K562 (cell line): ENCODE data around the gene VAC14. TPM values are rescaled to one million over a fixed set of nuclear protein-coding genes. Genes with fewer than 3 reads are reported as not detected.

Experiments used
- BCOR ChIP-seq: fragments of 450-650 bp; IDR thresholded peaks from 2 replicates; pipeline ENCODE4 v1.6.1; 2016
- CBFA2T3 ChIP-seq: fragments of 450-650 bp; IDR thresholded peaks from 2 replicates; pipeline ENCODE4 v1.6.1; 2017
- GATAD2A ChIP-seq: fragments of 450-650 bp; IDR thresholded peaks from 2 replicates; pipeline ENCODE4 v1.6.1; 2017
- GTF2A2 ChIP-seq: IDR thresholded peaks from 2 replicates; pipeline ENCODE4 v1.6.1; 2016; ENCODE audit warnings: mild to moderate bottlenecking, missing genetic modification characterization, missing compliant biosample characterization
- HMG20B ChIP-seq: fragments of 250-450 bp; sonication (Bioruptor Pico); IDR thresholded peaks from 2 replicates; pipeline ENCODE4 v1.5.0; 2021; ENCODE audit warnings: mild to moderate bottlenecking
- HNRNPH1 ChIP-seq: fragments of 200-400 bp; formaldehyde crosslinking; optimal IDR thresholded peaks from 2 replicates; pipeline ENCODE3; 2017; ENCODE audit warnings: low read depth, mild to moderate bottlenecking, low read length, moderate library complexity
- IRF2 ChIP-seq: sonication (generic); formaldehyde crosslinking; IDR thresholded peaks from 2 replicates; pipeline ENCODE4 v1.8.1; 2022; ENCODE audit warnings: mild to moderate bottlenecking, missing genetic modification reagents
- MAX ChIP-seq: sonication (generic); formaldehyde crosslinking; IDR thresholded peaks from 2 replicates; pipeline ENCODE4 v1.9.0; 2022; ENCODE audit warnings: mild to moderate bottlenecking, missing genetic modification reagents
- SRSF3 ChIP-seq: fragments of 200-400 bp; formaldehyde crosslinking; IDR thresholded peaks from 2 replicates; pipeline ENCODE4 v1.6.1; 2016; ENCODE audit warnings: mild to moderate bottlenecking, low read length, moderate library complexity; ENCODE audit not compliant: insufficient read depth
- TBL1XR1 ChIP-seq, 2 experiments: IDR thresholded peaks; 2 replicates each; pipeline ENCODE4 v1.6.1; 2012; ENCODE audit warnings: improper control_type of control experiment in 2 of 2, low read length in 2 of 2, mild to moderate bottlenecking in 1 of 2
- TCF7L2 ChIP-seq: fragments of 150-350 bp; IDR thresholded peaks from 2 replicates; pipeline ENCODE4 v1.6.1; 2016; ENCODE audit warnings: low read depth, mild to moderate bottlenecking, low read length, moderate library complexity
- TSHZ1 ChIP-seq: fragments of 250-450 bp; sonication (Bioruptor Pico); IDR thresholded peaks from 2 replicates; pipeline ENCODE4 v1.4.0; 2020; ENCODE audit warnings: mild to moderate bottlenecking, moderate library complexity
- YY1 ChIP-seq, 3 experiments: IDR thresholded peaks; 2 replicates each; pipeline ENCODE4 v1.6.1; 2011; ENCODE audit warnings: low read length in 2 of 3, mild to moderate bottlenecking in 2 of 3, moderate library complexity in 2 of 3, borderline replicate concordance in 1 of 3, control low read depth in 1 of 3, low read depth in 1 of 3; ENCODE audit not compliant: insufficient read depth in 3 of 3, insufficient replicate concordance in 2 of 3, control insufficient read depth in 1 of 3, insufficient read length in 1 of 3; ENCODE audit errors: extremely low read depth in 1 of 3
- ZNF140 ChIP-seq: fragments of 250-450 bp; sonication (Bioruptor Pico); IDR thresholded peaks from 2 replicates; pipeline ENCODE4 v1.8.0; 2021; ENCODE audit warnings: moderate library complexity, mild to moderate bottlenecking, inconsistent platforms
- ZNF239 ChIP-seq: fragments of 250-450 bp; sonication (Bioruptor Pico); IDR thresholded peaks from 2 replicates; pipeline ENCODE4 v1.4.0; 2020; ENCODE audit warnings: mild to moderate bottlenecking
- polyA plus RNA-seq, 8 experiments: library from polyadenylated mRNA; depleted of rRNA in 4 of 8; stranded (reverse) in 5 of 8; unstranded in 3 of 8; fragments of >200 nt; fragmentation: Nextera tagmentation in 2 of 8; fragmentation: Illumina TruSeq in 1 of 8; extraction: Ambion mirVana in 2 of 8; extraction: Trizol in 1 of 8; gene quantifications; 2 replicates each; pipeline versions ENCODE4 v1.2.1 to v1.2.3, GENCODE V29; 2011 to 2014; ENCODE audit warnings: inconsistent platforms in 1 of 8, missing spikeins in 1 of 8
- total RNA-seq, 7 experiments: library from RNA; depleted of rRNA in 6 of 7; stranded (reverse); fragments of >200 nt in 6 of 7; fragmentation: Illumina TruSeq in 2 of 7; extraction: Trizol in 2 of 7; gene quantifications; 2 replicates each; pipeline versions ENCODE4 v1.2.1 to v1.2.3, GENCODE V29; 2011 to 2021; ENCODE audit warnings: low replicate concordance in 1 of 7
- TF ChIP-seq, protein P1 (sequence below), 3 experiments: fragments of 200-800 bp in 1 of 3; fragments of 250-450 bp in 1 of 3; fragments of 450-650 bp in 1 of 3; sonication (Bioruptor Pico) in 1 of 3; sonication (Bioruptor generic) in 1 of 3; formaldehyde crosslinking in 1 of 3; IDR thresholded peaks; 2 replicates each; pipeline versions ENCODE4 v1.6.1 to v1.8.0; 2016 to 2022; ENCODE audit warnings: mild to moderate bottlenecking in 2 of 3, missing genetic modification characterization in 2 of 3, missing compliant biosample characterization in 1 of 3, moderate library complexity in 1 of 3
- TF ChIP-seq, protein P2 (sequence below), 3 experiments: fragments of 200-800 bp in 1 of 3; sonication (Bioruptor generic) in 1 of 3; sonication (generic) in 1 of 3; formaldehyde crosslinking in 1 of 3; IDR thresholded peaks; 2 replicates each; pipeline versions ENCODE4 v1.6.1 to v1.8.0; 2016 to 2022; ENCODE audit warnings: mild to moderate bottlenecking in 2 of 3, missing compliant biosample characterization in 2 of 3, missing genetic modification characterization in 2 of 3, missing genetic modification reagents in 1 of 3

The VAC14 gene
- total and polyA plus RNA-seq, 9 of the 15 experiments (the other 6 are each of a cell fraction or from before 2014, with no cell fraction given) = 1.3 to 41.6 (median 26.6) TPM

DNA sequence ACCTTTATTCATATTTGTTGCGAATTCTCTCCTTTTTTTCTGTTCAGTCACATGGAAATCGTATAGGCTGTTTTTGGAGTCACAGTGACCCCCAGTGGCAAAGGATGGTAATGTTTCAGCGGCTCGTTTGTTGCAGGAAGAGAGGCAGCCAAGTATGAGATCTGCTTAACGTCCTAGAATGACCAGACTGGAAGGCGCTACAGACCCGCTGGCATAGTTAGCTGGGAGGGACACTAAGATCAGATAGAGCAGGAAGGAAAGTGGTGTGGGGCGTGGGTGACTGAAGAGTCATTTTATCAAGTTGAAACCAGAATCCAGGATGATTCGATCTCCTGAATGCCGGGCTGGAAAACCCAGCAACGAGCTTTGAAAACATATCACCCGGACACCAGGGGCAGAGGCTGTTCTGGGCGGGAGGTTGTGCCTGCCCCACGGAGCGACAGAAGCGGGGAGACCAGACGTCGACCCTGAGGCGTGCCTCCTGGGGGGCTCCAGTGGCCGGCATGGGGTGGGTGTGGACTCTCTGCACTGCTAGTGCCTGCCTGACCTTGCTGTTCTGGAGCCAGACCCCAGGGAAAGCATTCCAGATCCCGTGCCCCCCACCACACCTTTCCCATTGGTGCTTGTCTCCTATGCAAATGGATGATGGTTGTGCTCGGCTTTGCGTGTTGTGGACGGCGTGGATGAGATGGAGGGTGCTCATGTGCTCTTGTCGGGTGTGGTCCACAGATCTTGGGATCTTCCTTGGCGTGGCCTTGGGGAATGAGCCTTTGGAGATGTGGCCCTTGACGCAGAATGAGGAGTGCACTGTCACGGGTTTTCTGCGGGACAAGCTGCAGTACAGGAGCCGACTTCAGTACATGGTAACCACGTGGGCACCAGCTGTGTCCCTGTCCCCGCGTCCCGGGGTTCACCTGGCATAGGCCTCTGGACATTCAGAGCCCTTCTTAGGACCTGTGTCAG is 146.9 kb downstream of the VAC14 start (continued):
- TF ChIP-seq, protein P1, sequence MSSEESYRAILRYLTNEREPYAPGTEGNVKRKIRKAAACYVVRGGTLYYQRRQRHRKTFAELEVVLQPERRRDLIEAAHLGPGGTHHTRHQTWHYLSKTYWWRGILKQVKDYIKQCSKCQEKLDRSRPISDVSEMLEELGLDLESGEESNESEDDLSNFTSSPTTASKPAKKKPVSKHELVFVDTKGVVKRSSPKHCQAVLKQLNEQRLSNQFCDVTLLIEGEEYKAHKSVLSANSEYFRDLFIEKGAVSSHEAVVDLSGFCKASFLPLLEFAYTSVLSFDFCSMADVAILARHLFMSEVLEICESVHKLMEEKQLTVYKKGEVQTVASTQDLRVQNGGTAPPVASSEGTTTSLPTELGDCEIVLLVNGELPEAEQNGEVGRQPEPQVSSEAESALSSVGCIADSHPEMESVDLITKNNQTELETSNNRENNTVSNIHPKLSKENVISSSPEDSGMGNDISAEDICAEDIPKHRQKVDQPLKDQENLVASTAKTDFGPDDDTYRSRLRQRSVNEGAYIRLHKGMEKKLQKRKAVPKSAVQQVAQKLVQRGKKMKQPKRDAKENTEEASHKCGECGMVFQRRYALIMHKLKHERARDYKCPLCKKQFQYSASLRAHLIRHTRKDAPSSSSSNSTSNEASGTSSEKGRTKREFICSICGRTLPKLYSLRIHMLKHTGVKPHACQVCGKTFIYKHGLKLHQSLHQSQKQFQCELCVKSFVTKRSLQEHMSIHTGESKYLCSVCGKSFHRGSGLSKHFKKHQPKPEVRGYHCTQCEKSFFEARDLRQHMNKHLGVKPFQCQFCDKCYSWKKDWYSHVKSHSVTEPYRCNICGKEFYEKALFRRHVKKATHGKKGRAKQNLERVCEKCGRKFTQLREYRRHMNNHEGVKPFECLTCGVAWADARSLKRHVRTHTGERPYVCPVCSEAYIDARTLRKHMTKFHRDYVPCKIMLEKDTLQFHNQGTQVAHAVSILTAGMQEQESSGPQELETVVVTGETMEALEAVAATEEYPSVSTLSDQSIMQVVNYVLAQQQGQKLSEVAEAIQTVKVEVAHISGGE (CRISPR knock-in tag; IDR thresholded peaks at IDR 0.05) = no peak
- TF ChIP-seq HNRNPH1 = no peak
- TF ChIP-seq TBL1XR1 (IDR thresholded peaks at IDR 0.05; ENCODE audit: low read length in 2 of 2) = peak in 1 of 2 experiments; percentile 45; a peak in 1 of 4 replicates
- no peak for TF ChIP-seq IRF2 (CRISPR knock-in tag)
- TF ChIP-seq GATAD2A = no peak
- no peak for TF ChIP-seq TCF7L2
- TF ChIP-seq MAX (CRISPR knock-in tag) = peak; percentile 39; the same call in 1 of the 2 replicates
- peak; percentile 47 for TF ChIP-seq CBFA2T3
- no peak for TF ChIP-seq GTF2A2 (tag)
- TF ChIP-seq, protein P2, sequence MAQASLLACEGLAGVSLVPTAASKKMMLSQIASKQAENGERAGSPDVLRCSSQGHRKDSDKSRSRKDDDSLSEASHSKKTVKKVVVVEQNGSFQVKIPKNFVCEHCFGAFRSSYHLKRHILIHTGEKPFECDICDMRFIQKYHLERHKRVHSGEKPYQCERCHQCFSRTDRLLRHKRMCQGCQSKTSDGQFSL (CRISPR knock-in tag; IDR thresholded peaks at IDR 0.05) = 0 out of 2 replicates have a peak, but pooled peaks have one; percentile 58
- TF ChIP-seq, protein P2 (tag; IDR thresholded peaks at IDR 0.05) = no peak
- no peak for TF ChIP-seq ZNF140 (CRISPR knock-in tag)
- TF ChIP-seq HMG20B = no peak
- TF ChIP-seq SRSF3 = no peak
- TF ChIP-seq ZNF239 = no peak
- no peak for TF ChIP-seq BCOR
- TF ChIP-seq YY1 (IDR thresholded peaks at IDR 0.05; ENCODE audit: borderline replicate concordance in 1 of 3, control insufficient read depth in 1 of 3, extremely low read depth in 1 of 3, insufficient read depth in 3 of 3, insufficient read length in 1 of 3, insufficient replicate concordance in 2 of 3, low read depth in 1 of 3, low read length in 2 of 3) = no peak
- TF ChIP-seq TSHZ1 = no peak
